HG02970 (cell line): ENCODE data around the gene ZNF629.
A peak's percentile ranks its signal among the peaks of the same experiment; 100 is the strongest.

ENCODE experiments used
- ATAC-seq: cut with Tn5 transposase; IDR thresholded peaks from one replicate; pipeline ENCODE4 v1.9.1; 2021; ENCODE audit warnings: mild to moderate bottlenecking, moderate library complexity, moderate number of reproducible peaks; ENCODE audit not compliant: unreplicated experiment, low FRiP score

The ZNF629 gene

GRCh38 chr16:30768583-30769181 lies 18.3 kb downstream of the ZNF629 start:
- no peak for ATAC-seq

GRCh38 chr16:30767767-30768465 lies 19.1 kb downstream of the ZNF629 start:
- no peak for ATAC-seq

GRCh38 chr16:30766933-30767284 lies 20.1 kb downstream of the ZNF629 start:
- ATAC-seq: no peak

GRCh38 chr16:30766206-30766932 lies 20.6 kb downstream of the ZNF629 start:
- no peak for ATAC-seq

- no peak for ATAC-seq
Measured at GRCh38 chr16:30764816-30765465, 22.1 kb downstream of the ZNF629 start.

GRCh38 chr16:30764086-30764485 lies 22.9 kb downstream of the ZNF629 start:
- ATAC-seq: no peak

- ATAC-seq: no peak
Measured at GRCh38 chr16:30762991-30763725, 23.8 kb downstream of the ZNF629 start.

- peak; percentile 84 for ATAC-seq
Measured at GRCh38 chr16:30761928-30762902, 24.8 kb downstream of the ZNF629 start, which contains the start of the genes CFAP119 and RNF40. CFAP119 (minus strand) TSS chr16:30762062; CDS start chr16:30761748, 314 bp downstream. RNF40 (plus strand) TSS chr16:30762322; CDS start chr16:30762546, 224 bp downstream.

- peak; percentile 11 for ATAC-seq
Measured at GRCh38 chr16:30761427-30761927, 25.5 kb downstream of the ZNF629 start.

- ATAC-seq: no peak
Measured at GRCh38 chr16:30760577-30761426, 26.2 kb downstream of the ZNF629 start.

- ATAC-seq: no peak
Measured at GRCh38 chr16:30760001-30760559, 26.9 kb downstream of the ZNF629 start.

- no peak for ATAC-seq
Measured at GRCh38 chr16:30758988-30759491, 28.0 kb downstream of the ZNF629 start.

GRCh38 chr16:30757316-30757715 lies 29.7 kb downstream of the ZNF629 start:
- no peak for ATAC-seq

GRCh38 chr16:30756781-30757100 lies 30.3 kb downstream of the ZNF629 start:
- no peak for ATAC-seq

GRCh38 chr16:30755955-30756780 lies 30.8 kb downstream of the ZNF629 start:
- no peak for ATAC-seq

- ATAC-seq: no peak
Measured at GRCh38 chr16:30753596-30753995, 33.4 kb downstream of the ZNF629 start.
